Measurements from ENCODE around the gene H2BW1.
"Not testable (repeated sequence)": the region's sequence is repeated elsewhere in the genome, so short reads cannot be mapped to it uniquely, and the experiment has no call there.

The H2BW1 gene

GRCh38 chrX:104013606-104014005 lies at the start of gene H2BW1:
TSS of gene H2BW1 (minus strand) at chrX:104013708. CDS start at chrX:104013576, 132 bp downstream.
- DNase-seq (ENCODE audit: low spot score), result no peak

GRCh38 chrX:104062636-104063035 lies 49.1 kb upstream of the H2BW1 start:
- DNase-seq (ENCODE audit: low spot score), result not testable (repeated sequence)

GRCh38 chrX:104054956-104055355 lies 41.4 kb upstream of the H2BW1 start:
- not testable (repeated sequence) for DNase-seq (ENCODE audit: low spot score)

- DNase-seq (ENCODE audit: low spot score), result no peak
Observed at GRCh38 chrX:104047171-104047570, 33.7 kb upstream of the H2BW1 start.

GRCh38 chrX:104045642-104046041 lies 32.1 kb upstream of the H2BW1 start:
- no peak for DNase-seq (ENCODE audit: low spot score)

- DNase-seq (ENCODE audit: low spot score), result no peak
Observed at GRCh38 chrX:104041003-104041402, 27.5 kb upstream of the H2BW1 start.

- DNase-seq (ENCODE audit: low spot score), result no peak
Observed at GRCh38 chrX:104039689-104040505, 26.4 kb upstream of the H2BW1 start, which contains the start of gene H2BW2. TSS of gene H2BW2 (plus strand) at chrX:104039956. CDS start at chrX:104039995, 39 bp downstream.

GRCh38 chrX:104018126-104018525 lies 4.6 kb upstream of the H2BW1 start:
- no peak for DNase-seq (ENCODE audit: low spot score)

- DNase-seq (ENCODE audit: low spot score), result not testable (repeated sequence)
Observed at GRCh38 chrX:104015576-104015975, 2.1 kb upstream of the H2BW1 start.

- DNase-seq (ENCODE audit: low spot score), result no peak
Observed at GRCh38 chrX:104013158-104013557, 350 bp downstream of the H2BW1 start.

GRCh38 chrX:104008831-104009230 lies 4.7 kb downstream of the H2BW1 start:
- DNase-seq (ENCODE audit: low spot score), result no peak

GRCh38 chrX:103999234-103999633 lies 14.3 kb downstream of the H2BW1 start:
- no peak for DNase-seq (ENCODE audit: low spot score)

- not testable (repeated sequence) for DNase-seq (ENCODE audit: low spot score)
Observed at GRCh38 chrX:103983508-103983907, 30.0 kb downstream of the H2BW1 start.

GRCh38 chrX:103962411-103963278 lies 50.9 kb downstream of the H2BW1 start, which contains the start of gene TMSB15B:
TSS of gene TMSB15B (plus strand) at chrX:103962627.
- not testable (repeated sequence) for DNase-seq (ENCODE audit: low spot score)
